ENCODE data around the gene CLIC6. TPM values are rescaled to one million over a fixed set of nuclear protein-coding genes. Genes with fewer than 3 reads are reported as not detected.

CLIC6 gene
- total RNA-seq, 2 donors from 2014 or later: 2.8 to 7.3 TPM

GRCh38 chr21:34670220-34670961 lies 1.6 kb downstream of the CLIC6 start:
- no peak for DNase-seq (ENCODE audit: low spot score)
- Histone ChIP-seq H3K27me3 (replicated peaks; ENCODE audit: insufficient read depth) (no peaks in the 10 kb centered on the region), H3K36me3 (no peaks in the 10 kb centered on the region), H3K9me3 (no peaks in the 10 kb centered on the region), H3K27ac (no peak overlapping the region), H3K4me1 (ENCODE audit: control insufficient read depth in 1 of 2, low read depth in 2 of 2) (peaks cover 15 to 16% of the 10 kb centered on the region in 2 donors), H3K4me3 (peak overlapping the region; percentile 67)
- TF ChIP-seq CTCF (IDR thresholded peaks at IDR 0.05): no peak
- ATAC-seq (ENCODE audit: insufficient number of reproducible peaks, low FRiP score, low read depth): no peak

- no peak for ATAC-seq (ENCODE audit: insufficient number of reproducible peaks, low FRiP score, low read depth)
- no peak for TF ChIP-seq CTCF (IDR thresholded peaks at IDR 0.05)
- Histone ChIP-seq H3K4me1 (ENCODE audit: control insufficient read depth in 1 of 2, low read depth in 2 of 2) (peaks cover 15 to 16% of the 10 kb centered on the region in 2 donors), H3K27ac (no peak overlapping the region), H3K9me3 (no peaks in the 10 kb centered on the region), H3K27me3 (replicated peaks; ENCODE audit: insufficient read depth) (no peaks in the 10 kb centered on the region), H3K4me3 (peak overlapping the region; percentile 67), H3K36me3 (no peaks in the 10 kb centered on the region)
- no peak for DNase-seq (ENCODE audit: low spot score)
Observed at GRCh38 chr21:34670962-34671348, 2.2 kb downstream of the CLIC6 start.

GRCh38 chr21:34671462-34671861 lies 2.7 kb downstream of the CLIC6 start:
- no peak overlapping the region for H3K4me3 ChIP-seq
- H3K9me3 ChIP-seq: no peaks in the 10 kb centered on the region
- peaks cover 15 to 16% of the 10 kb centered on the region in 2 donors for H3K4me1 ChIP-seq (ENCODE audit: control insufficient read depth in 1 of 2, low read depth in 2 of 2)
- no peak overlapping the region for H3K27ac ChIP-seq
- TF ChIP-seq CTCF (IDR thresholded peaks at IDR 0.05): no peak
- H3K36me3 ChIP-seq: no peaks in the 10 kb centered on the region
- no peaks in the 10 kb centered on the region for H3K27me3 ChIP-seq (replicated peaks; ENCODE audit: insufficient read depth)
- DNase-seq (ENCODE audit: low spot score) (no peak), ATAC-seq (ENCODE audit: insufficient number of reproducible peaks, low FRiP score, low read depth) (no peak)

GRCh38 chr21:34671891-34672290 lies 3.1 kb downstream of the CLIC6 start:
- Histone ChIP-seq H3K27ac (no peak overlapping the region), H3K4me3 (no peak overlapping the region), H3K9me3 (no peaks in the 10 kb centered on the region), H3K36me3 (no peaks in the 10 kb centered on the region), H3K4me1 (ENCODE audit: control insufficient read depth in 1 of 2, low read depth in 2 of 2) (peaks cover 15 to 16% of the 10 kb centered on the region in 2 donors), H3K27me3 (replicated peaks; ENCODE audit: insufficient read depth) (no peaks in the 10 kb centered on the region)
- DNase-seq (ENCODE audit: low spot score) (no peak), ATAC-seq (ENCODE audit: insufficient number of reproducible peaks, low FRiP score, low read depth) (no peak)
- no peak for TF ChIP-seq CTCF (IDR thresholded peaks at IDR 0.05)

GRCh38 chr21:34673006-34673405 lies 4.2 kb downstream of the CLIC6 start:
- H3K9me3 ChIP-seq: no peaks in the 10 kb centered on the region
- H3K27ac ChIP-seq: no peak overlapping the region
- no peak for DNase-seq (ENCODE audit: low spot score)
- peaks cover 15 to 16% of the 10 kb centered on the region in 2 donors for H3K4me1 ChIP-seq (ENCODE audit: control insufficient read depth in 1 of 2, low read depth in 2 of 2)
- TF ChIP-seq CTCF (IDR thresholded peaks at IDR 0.05): no peak
- H3K27me3 ChIP-seq (replicated peaks; ENCODE audit: insufficient read depth): no peaks in the 10 kb centered on the region
- no peak for ATAC-seq (ENCODE audit: insufficient number of reproducible peaks, low FRiP score, low read depth)
- no peaks in the 10 kb centered on the region for H3K36me3 ChIP-seq
- no peak overlapping the region for H3K4me3 ChIP-seq
